PFSK-1 (cell line): ENCODE data around the gene LAMTOR3.

Experiments used
- FOXP2 ChIP-seq: optimal IDR thresholded peaks from 2 replicates; pipeline ENCODE3; 2011; ENCODE audit warnings: borderline replicate concordance, control low read depth, inconsistent platforms; ENCODE audit not compliant: insufficient read depth; ENCODE audit errors: extremely low read length, extremely low read depth
- POLR2AphosphoS5 ChIP-seq: IDR thresholded peaks from 2 replicates; pipeline ENCODE4 v1.6.1; 2012; ENCODE audit warnings: low read depth, mild to moderate bottlenecking, control low read depth, low read length, moderate library complexity
- REST ChIP-seq, 2 experiments: IDR thresholded peaks; 2 replicates each; pipeline versions ENCODE4 v1.6.1 to v1.8.0; 2011 to 2012; ENCODE audit warnings: low read depth in 2 of 2, low read length in 2 of 2, control low read depth in 1 of 2, inconsistent platforms in 1 of 2, mild to moderate bottlenecking in 1 of 2, moderate library complexity in 1 of 2; ENCODE audit not compliant: insufficient read depth in 1 of 2
- SIN3A ChIP-seq: IDR thresholded peaks from 2 replicates; pipeline ENCODE4 v1.6.1; 2012; ENCODE audit warnings: mild to moderate bottlenecking, low read length, moderate library complexity, borderline replicate concordance; ENCODE audit not compliant: insufficient read depth
- TAF1 ChIP-seq: IDR thresholded peaks from 2 replicates; pipeline ENCODE4 v1.6.1; 2012; ENCODE audit warnings: low read length, control low read depth, borderline replicate concordance; ENCODE audit not compliant: insufficient read depth

The LAMTOR3 gene

DNA sequence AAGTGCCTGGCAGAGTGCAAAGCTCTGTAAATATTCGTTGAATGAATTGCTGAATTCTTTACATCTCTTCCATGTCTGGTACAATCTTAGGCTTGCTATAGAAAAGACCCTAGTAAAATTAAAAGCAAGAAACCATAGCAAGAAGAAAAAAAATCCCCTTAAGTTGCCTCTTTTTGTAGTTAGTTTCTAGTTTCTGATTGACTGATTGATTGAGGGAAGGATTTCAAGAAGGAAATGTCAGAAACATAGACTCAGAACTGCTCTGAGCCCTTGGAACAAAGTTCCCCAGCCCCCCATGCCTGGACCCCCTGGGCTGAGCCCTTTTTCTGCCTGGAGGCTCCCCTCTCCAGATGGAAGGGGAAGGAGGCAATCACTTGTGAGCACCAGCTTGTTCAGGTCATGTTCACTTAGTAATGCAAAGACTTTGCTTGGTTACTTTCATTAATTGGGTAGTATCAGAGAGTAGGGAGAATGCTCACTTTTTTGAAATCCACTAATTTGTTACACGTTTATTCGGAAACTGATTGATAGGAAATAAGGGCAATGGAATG lies 42.0 kb downstream of the LAMTOR3 start:
- TF ChIP-seq FOXP2: no peak
- no peak for TF ChIP-seq REST (IDR thresholded peaks at IDR 0.05; ENCODE audit: insufficient read depth in 1 of 2, low read depth in 2 of 2, low read length in 2 of 2)
- no peak for TF ChIP-seq SIN3A
- no peak for TF ChIP-seq TAF1
- TF ChIP-seq POLR2AphosphoS5: no peak

- TF ChIP-seq POLR2AphosphoS5: no peak
- TF ChIP-seq TAF1: no peak
- no peak for TF ChIP-seq SIN3A
- no peak for TF ChIP-seq FOXP2
- no peak for TF ChIP-seq REST (IDR thresholded peaks at IDR 0.05; ENCODE audit: insufficient read depth in 1 of 2, low read depth in 2 of 2, low read length in 2 of 2)
These were observed 45.6 kb downstream of the LAMTOR3 start for GRCh38 chr4:99848591-99849001.

- no peak for TF ChIP-seq REST (IDR thresholded peaks at IDR 0.05; ENCODE audit: insufficient read depth in 1 of 2, low read depth in 2 of 2, low read length in 2 of 2)
- no peak for TF ChIP-seq FOXP2
- TF ChIP-seq SIN3A: no peak
- no peak for TF ChIP-seq POLR2AphosphoS5
- TF ChIP-seq TAF1: no peak
These were observed 46.8 kb downstream of the LAMTOR3 start for GRCh38 chr4:99847362-99847976.

- TF ChIP-seq POLR2AphosphoS5 (no peak), REST (IDR thresholded peaks at IDR 0.05; ENCODE audit: insufficient read depth in 1 of 2, low read depth in 2 of 2, low read length in 2 of 2) (no peak), SIN3A (no peak)
These were observed 47.3 kb downstream of the LAMTOR3 start for GRCh38 chr4:99846891-99847290.

DNA sequence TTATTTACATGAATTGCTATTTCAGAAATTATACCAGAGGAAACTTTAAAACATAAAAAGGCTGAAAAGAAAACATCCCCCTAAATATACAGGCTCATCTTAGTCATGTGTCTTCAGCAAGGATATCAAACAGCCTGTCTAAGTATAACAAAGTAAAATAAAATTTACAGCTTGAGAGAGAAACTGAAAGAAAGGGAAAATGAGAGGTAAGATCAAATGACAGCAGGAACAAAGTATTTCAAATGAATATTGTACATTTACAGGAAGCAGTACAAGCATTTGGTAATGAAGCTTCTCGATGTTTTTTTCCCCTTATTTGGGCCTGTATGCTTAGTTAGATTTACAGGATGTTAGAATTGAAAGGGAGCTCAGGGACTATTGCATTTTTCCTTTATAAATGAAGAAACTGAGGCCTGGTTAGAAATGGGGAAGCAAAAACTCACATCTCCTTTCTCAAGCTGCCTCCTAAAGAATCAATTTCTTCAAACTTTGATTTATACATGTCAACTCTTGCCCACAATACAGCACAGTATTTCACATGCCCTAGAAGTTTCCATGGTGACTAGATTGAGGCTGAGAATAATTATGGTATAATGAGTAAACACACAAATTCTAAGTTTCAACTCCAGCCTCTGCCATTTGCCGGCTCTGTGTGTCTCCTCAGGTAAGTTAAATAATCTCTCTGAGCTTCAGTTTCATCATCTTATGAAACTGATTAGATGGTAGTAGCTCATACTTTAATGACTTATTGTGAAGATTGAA lies 48.3 kb downstream of the LAMTOR3 start:
- TF ChIP-seq FOXP2 (no peak), TAF1 (no peak), REST (IDR thresholded peaks at IDR 0.05; ENCODE audit: insufficient read depth in 1 of 2, low read depth in 2 of 2, low read length in 2 of 2) (no peak)
